ENCODE measurements around the gene NMBR. TPM values are rescaled to one million over a fixed set of nuclear protein-coding genes. Genes with fewer than 3 reads are reported as not detected.
"Not testable (repeated sequence)": the region's sequence is repeated elsewhere in the genome, so short reads cannot be mapped to it uniquely, and the experiment has no call there.

NMBR gene
- total RNA-seq, 2 donors from 2014 or later = 0.49 TPM; not detected in 1

DNA sequence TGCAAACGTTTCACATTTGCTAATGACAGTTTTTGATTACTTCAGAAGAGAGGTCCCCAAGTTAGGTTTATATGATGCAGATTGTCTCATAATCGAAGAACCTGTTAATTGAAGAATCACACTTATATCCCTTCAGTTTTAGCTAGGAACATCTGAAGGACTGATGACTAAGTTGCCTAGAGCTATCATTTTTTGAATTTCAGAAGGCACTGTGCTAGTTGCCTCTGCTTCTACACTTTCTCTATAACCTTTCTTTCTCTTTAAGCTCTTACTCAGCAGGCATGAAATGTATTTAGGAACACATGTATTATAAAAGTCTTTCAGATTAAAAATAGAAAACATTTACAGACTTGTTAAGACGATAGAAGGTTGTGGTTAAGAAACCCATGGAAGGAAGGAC lies 28.6 kb downstream of the NMBR start:
- H3K4me3 ChIP-seq = no peak overlapping the region
- DNase-seq (ENCODE audit: low spot score) = no peak
- H3K27me3 ChIP-seq (replicated peaks; ENCODE audit: insufficient read depth) = no peaks in the 10 kb centered on the region
- no peak for ATAC-seq (ENCODE audit: insufficient number of reproducible peaks, low FRiP score, low read depth)
- H3K4me1 ChIP-seq (ENCODE audit: control insufficient read depth in 1 of 2, low read depth in 2 of 2) = no peaks in the 10 kb centered on the region
- no peaks in the 10 kb centered on the region for H3K9me3 ChIP-seq
- TF ChIP-seq, protein P1, sequence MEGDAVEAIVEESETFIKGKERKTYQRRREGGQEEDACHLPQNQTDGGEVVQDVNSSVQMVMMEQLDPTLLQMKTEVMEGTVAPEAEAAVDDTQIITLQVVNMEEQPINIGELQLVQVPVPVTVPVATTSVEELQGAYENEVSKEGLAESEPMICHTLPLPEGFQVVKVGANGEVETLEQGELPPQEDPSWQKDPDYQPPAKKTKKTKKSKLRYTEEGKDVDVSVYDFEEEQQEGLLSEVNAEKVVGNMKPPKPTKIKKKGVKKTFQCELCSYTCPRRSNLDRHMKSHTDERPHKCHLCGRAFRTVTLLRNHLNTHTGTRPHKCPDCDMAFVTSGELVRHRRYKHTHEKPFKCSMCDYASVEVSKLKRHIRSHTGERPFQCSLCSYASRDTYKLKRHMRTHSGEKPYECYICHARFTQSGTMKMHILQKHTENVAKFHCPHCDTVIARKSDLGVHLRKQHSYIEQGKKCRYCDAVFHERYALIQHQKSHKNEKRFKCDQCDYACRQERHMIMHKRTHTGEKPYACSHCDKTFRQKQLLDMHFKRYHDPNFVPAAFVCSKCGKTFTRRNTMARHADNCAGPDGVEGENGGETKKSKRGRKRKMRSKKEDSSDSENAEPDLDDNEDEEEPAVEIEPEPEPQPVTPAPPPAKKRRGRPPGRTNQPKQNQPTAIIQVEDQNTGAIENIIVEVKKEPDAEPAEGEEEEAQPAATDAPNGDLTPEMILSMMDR (IDR thresholded peaks at IDR 0.05) = no peak
- no peaks in the 10 kb centered on the region for H3K36me3 ChIP-seq
- no peak overlapping the region for H3K27ac ChIP-seq

DNA sequence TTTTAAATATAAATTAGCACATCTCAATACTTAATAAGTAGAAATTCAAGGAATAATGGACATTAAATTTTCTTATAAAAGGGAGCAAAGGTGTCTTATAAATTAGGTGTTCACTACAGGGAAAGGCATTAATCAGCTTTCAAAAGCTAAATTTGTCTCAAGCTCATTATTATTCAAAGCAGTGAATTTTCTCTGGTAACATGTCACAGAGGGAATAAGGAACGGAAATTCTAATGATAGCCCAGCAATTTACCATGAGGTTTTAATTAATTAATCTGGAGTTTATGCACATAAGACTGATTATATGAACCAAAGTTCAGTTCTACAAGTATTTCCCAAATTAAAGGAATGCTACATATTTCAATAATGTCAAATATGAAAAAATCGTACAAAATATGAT lies 29.6 kb downstream of the NMBR start:
- no peaks in the 10 kb centered on the region for H3K4me1 ChIP-seq (ENCODE audit: control insufficient read depth in 1 of 2, low read depth in 2 of 2)
- no peaks in the 10 kb centered on the region for H3K36me3 ChIP-seq
- no peak for DNase-seq (ENCODE audit: low spot score)
- ATAC-seq (ENCODE audit: insufficient number of reproducible peaks, low FRiP score, low read depth) = no peak
- TF ChIP-seq, protein P1 (IDR thresholded peaks at IDR 0.05) = no peak
- H3K27me3 ChIP-seq (replicated peaks; ENCODE audit: insufficient read depth) = no peaks in the 10 kb centered on the region
- no peak overlapping the region for H3K27ac ChIP-seq
- H3K4me3 ChIP-seq = no peak overlapping the region
- H3K9me3 ChIP-seq = no peaks in the 10 kb centered on the region

DNA sequence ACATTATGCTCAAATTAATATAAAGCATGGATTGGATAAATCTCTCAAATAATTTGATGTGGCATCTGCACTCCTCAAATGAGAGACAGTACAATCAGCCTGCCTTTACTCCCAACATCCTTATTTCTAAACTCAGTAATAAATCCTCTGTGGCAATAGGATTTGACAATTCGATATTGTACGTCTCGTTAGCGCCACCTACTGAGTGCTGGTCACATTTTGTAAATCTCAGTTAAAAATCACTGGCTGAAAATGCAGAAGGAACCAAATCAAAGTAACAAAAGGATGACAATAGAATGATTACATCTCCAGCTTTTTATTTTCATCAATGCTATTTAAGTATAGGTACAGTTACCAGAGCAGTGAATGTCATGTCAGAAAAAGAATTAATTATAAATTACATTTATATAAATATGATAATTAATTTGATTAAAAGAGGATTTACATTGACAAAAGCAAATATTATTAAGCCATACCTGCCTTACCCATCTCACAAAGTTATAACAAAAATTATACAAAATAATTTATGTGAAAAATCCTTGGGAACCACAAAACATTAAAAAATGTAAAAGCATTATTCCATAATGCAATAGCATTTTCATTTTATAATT lies 34.4 kb downstream of the NMBR start:
- Histone ChIP-seq H3K27me3 (replicated peaks; ENCODE audit: insufficient read depth) (no peaks in the 10 kb centered on the region), H3K9me3 (no peaks in the 10 kb centered on the region), H3K4me1 (ENCODE audit: control insufficient read depth in 1 of 2, low read depth in 2 of 2) (no peaks in the 10 kb centered on the region), H3K36me3 (no peaks in the 10 kb centered on the region), H3K27ac (no peak overlapping the region), H3K4me3 (no peak overlapping the region)
- DNase-seq (ENCODE audit: low spot score) (no peak), ATAC-seq (ENCODE audit: insufficient number of reproducible peaks, low FRiP score, low read depth) (no peak)
- TF ChIP-seq, protein P1 (IDR thresholded peaks at IDR 0.05) = peak; percentile 60

DNA sequence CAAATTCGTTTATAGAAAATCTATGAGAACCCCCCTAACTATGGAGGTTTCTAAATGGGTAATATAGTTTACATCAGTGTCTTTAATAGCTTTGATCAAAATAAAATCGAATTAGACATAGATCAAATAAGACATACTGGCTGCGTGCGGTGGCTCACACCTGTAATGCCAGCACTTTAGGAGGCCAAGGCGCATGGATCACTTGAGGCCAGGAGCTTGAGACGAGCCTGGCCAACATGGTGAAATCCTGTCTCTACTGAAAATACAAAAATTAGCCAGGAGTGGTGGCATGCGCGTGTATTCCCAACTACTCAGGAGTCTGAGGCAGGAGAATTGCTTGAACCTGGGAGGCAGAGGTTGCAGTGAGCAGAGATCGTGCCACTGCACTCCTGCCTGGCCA lies 36.1 kb downstream of the NMBR start:
- not testable (repeated sequence) for H3K4me3 ChIP-seq; H3K27ac ChIP-seq; H3K4me1 ChIP-seq (ENCODE audit: control insufficient read depth in 1 of 2, low read depth in 2 of 2); H3K27me3 ChIP-seq (replicated peaks; ENCODE audit: insufficient read depth); H3K9me3 ChIP-seq; H3K36me3 ChIP-seq; DNase-seq (ENCODE audit: low spot score); ATAC-seq (ENCODE audit: insufficient number of reproducible peaks, low FRiP score, low read depth)

DNA sequence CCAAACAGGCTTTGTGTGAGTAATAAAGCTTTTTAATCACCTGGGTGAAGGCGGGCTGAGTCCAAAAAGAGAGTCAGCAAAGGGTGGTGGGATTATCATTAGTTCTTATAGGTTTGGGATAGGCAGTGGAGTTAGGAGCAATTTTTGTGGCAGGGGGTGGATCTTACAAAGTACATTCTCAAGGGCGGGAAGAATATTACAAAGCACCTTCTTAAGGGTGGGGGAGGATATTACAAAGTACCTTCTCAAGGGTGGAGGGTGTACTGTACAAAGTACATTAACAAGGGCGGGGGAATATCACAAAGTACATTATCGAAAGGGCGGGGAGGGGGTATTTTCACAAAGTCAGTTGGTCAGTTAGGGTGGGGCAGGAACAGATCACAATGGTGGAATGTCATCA lies 42.1 kb downstream of the NMBR start:
- not testable (repeated sequence) for DNase-seq (ENCODE audit: low spot score); H3K27ac ChIP-seq; H3K4me3 ChIP-seq; H3K27me3 ChIP-seq (replicated peaks; ENCODE audit: insufficient read depth); H3K36me3 ChIP-seq; H3K4me1 ChIP-seq (ENCODE audit: control insufficient read depth in 1 of 2, low read depth in 2 of 2); ATAC-seq (ENCODE audit: insufficient number of reproducible peaks, low FRiP score, low read depth); H3K9me3 ChIP-seq

DNA sequence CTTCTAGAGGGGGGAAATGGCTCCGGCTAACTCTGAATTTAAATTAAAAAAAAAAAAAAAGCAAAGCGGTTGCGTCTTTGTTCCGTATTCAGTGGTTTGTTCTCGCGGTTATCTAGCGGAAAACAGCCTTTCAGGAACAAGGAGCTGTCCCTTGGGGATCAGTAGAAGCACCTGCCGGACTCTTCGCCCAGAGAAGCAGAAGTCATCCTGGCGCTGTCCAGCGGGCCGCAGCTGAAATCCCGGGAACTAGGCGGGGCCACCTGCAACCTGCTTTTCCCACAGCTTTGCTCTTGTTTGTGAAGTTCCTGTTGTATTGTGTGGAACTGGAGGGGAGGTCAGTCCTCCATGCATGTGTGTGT lies 58.1 kb downstream of the NMBR start:
- no peak for DNase-seq (ENCODE audit: low spot score)
- Histone ChIP-seq H3K4me3 (no peak overlapping the region), H3K4me1 (ENCODE audit: control insufficient read depth in 1 of 2, low read depth in 2 of 2) (no peaks in the 10 kb centered on the region), H3K36me3 (no peaks in the 10 kb centered on the region), H3K27me3 (replicated peaks; ENCODE audit: insufficient read depth) (no peaks in the 10 kb centered on the region), H3K9me3 (no peaks in the 10 kb centered on the region), H3K27ac (no peak overlapping the region)
- TF ChIP-seq, protein P1 (IDR thresholded peaks at IDR 0.05) = no peak
- ATAC-seq (ENCODE audit: insufficient number of reproducible peaks, low FRiP score, low read depth) = no peak

All from thoracic aorta (tissue), 2 donors.